HG02938 (cell line): ENCODE results near the gene FRK.

Source experiments
- ATAC-seq: cut with Tn5 transposase; IDR thresholded peaks from one replicate; pipeline ENCODE4 v1.9.1; 2021; ENCODE audit warnings: mild to moderate bottlenecking, moderate library complexity; ENCODE audit not compliant: unreplicated experiment

Gene FRK

DNA sequence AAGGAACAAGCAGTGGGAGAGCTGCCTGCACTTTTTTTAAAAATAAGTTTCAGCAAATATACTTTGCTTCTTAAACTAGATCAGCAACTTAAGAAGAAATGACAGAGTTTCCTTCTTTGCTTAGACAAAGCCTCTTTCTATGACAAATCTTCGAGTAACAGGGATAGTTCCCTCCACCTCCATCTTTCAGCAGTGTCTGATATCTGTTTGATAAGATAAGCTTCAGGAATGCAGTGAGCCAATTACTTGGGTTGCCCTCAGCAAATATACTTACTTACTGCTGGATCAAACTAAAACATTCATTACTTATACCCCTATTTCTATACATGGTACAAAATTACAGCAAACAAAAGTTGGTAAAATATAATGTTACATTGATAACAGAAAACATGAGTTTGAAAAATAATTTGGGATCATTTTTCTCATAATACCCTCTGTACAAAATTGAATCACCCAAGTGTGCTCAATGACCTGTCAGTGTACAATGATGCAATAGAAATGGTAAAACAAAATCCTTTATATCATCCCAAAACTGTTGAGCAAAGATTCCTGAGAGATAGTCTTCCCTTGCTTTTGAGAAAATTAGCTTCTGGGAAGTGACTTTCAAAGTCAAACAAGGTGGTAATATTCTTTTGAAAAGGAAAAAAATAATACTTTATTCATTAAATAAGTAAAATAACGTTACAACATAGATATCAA, 24.5 kb downstream of the FRK start:
- ATAC-seq, result no peak

DNA sequence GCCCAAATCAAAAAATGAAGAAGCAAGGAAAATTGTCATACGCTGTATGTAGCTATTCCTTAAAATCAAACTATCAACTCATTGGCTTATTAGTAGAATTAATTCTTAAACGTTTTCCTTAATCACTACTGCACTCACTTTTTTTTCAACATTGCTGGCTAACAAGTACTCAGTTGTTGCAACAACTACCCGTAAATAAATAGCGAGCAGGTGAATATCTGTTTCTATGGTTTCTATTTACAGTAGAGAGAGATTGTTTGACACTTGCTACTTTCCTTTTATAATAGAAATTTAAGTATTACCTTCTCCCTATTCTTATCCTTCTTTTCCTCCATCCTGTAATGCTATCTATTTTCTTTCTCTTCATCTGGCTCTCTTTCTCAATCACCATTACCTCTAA, 25.1 kb downstream of the FRK start:
- no peak for ATAC-seq

DNA sequence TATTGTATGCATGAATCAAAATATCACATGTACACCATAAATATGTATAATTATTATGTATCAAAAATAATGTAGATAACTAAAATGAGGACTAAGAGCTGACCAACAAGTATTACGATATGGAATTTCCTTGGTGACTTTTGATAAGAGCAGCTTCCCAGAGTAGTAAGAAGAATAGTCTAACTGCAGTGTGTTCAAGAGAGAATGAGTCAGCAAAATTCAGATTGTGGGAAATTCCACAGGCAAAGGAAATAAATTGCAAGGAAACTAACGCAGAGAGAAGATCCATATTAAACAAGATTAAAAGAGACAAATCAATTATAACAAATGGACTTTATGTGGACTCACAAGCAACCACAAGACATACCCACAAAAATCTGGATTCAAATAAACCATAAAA, 26.4 kb downstream of the FRK start:
- no peak for ATAC-seq

DNA sequence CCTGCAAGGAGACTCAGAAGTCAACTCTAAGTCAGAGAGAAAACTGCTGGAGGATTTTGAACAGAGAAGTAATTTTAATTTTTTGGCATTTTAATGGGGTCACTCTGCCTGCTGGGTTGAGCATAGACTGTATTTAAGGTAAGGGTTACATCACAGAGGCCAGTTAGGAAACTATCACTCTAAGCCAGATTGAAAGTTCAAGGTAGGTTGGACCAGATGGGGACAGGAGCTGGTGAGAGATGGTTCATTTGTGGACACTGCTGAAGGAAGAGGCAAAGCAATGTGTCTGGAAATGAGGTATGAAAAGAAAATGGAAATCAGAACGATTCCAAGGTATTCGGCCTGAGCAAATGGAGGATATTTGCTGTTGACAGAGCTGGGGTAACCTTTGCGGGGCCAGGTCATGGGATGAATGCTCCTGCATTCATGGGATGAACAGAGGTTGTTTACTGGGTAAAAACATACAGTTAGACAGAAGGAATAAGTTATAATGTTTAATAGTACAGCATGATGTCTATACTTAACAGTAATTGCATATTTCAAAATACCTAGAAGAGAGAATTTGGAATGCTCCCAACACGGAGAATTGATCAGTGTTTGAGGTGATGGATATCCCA, 26.9 kb downstream of the FRK start:
- ATAC-seq, result no peak

DNA sequence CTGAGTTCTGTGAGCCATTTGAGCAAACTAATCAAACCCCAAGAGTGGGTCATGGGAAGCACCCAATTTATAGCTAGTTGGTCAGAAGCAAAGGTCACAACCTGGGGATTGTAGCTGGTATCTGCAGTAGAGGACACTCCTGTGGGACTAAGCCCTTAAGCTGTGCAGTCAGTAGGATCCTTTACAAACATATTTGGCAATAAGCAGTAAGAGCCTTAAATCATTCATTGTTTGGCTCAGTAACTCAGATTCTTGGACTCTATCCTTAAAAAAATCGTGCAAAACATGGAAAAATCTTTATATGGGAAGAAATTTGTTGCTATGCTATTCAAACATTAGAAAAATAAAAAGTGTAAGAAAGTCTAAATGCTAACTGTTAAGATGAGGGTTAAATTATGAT, 29.9 kb downstream of the FRK start:
- ATAC-seq, result no peak

DNA sequence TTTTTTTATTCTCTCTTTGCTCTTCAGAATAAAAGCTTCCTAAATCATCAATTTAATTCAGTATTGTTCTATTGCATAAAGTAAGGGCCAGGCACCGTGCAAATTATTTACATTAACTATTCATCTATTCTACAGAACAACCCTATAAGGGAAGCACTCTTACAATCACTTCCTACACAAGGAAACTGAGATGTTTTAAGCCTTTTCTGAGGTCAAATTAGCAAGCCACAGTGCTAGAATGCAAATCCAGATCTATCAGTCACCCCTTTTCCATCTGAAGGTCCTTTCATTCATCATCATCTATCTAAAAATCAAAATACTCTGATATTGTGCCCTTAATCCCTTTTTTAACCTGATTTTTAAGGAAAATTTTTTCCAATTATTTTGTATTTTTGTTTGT, 31.2 kb downstream of the FRK start:
- ATAC-seq, result peak; percentile 80

GRCh38 chr6:116028233-116028632, 32.5 kb downstream of the FRK start:
- no peak for ATAC-seq

- ATAC-seq, result peak; percentile 50
Measured at GRCh38 chr6:116027801-116028200, 32.9 kb downstream of the FRK start.

GRCh38 chr6:116025405-116025804, 35.3 kb downstream of the FRK start:
- no peak for ATAC-seq

DNA sequence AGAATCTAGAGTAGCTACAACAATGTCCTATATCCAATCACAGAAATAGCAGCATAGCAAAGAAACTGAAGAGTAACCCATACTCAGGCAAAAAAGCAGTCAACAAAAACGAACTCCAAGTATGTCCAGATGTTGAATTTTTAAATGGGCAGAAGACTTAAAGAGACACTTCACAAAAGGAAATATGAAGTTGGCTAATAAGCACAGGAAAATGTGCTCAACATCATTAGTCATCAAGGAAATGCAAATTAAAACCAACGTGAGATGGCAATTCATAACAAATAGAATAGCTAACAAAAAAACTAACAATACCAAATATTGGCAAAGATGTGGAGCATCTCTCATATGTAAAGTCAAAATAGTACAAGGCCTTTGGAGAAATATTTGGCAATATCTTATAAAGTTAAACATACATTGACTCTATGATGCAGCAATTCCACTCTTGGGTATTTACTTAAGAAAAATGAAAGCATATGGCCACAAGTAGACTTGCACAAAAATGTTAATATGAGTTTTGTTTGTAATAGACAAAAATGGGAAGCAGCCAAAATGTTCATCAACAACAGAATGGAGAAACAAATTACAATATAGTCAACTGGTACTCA, 37.7 kb downstream of the FRK start:
- ATAC-seq, result no peak

- ATAC-seq, result no peak
Measured at GRCh38 chr6:116020738-116021137, 40.0 kb downstream of the FRK start.

DNA sequence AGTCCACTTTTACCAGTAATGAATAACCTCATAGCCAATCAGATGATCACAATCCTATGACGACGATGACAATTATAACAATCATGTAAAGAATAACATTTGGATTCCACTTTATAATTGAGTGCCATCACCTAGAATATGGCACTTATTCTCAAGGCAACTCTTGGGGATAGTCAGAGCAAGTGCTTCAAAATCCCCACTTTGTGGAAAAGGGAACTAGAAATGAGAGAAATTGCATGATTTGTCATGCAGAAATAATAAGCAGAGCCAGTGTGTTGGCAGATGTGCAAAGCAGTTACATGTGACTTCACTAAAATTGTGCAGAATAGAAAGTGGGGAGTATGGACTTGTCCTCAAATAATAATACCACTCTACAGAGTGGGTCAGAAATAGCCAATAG, 41.3 kb downstream of the FRK start:
- peak; percentile 63 for ATAC-seq

GRCh38 chr6:116018976-116019375, 41.7 kb downstream of the FRK start:
- ATAC-seq, result peak; percentile 2

DNA sequence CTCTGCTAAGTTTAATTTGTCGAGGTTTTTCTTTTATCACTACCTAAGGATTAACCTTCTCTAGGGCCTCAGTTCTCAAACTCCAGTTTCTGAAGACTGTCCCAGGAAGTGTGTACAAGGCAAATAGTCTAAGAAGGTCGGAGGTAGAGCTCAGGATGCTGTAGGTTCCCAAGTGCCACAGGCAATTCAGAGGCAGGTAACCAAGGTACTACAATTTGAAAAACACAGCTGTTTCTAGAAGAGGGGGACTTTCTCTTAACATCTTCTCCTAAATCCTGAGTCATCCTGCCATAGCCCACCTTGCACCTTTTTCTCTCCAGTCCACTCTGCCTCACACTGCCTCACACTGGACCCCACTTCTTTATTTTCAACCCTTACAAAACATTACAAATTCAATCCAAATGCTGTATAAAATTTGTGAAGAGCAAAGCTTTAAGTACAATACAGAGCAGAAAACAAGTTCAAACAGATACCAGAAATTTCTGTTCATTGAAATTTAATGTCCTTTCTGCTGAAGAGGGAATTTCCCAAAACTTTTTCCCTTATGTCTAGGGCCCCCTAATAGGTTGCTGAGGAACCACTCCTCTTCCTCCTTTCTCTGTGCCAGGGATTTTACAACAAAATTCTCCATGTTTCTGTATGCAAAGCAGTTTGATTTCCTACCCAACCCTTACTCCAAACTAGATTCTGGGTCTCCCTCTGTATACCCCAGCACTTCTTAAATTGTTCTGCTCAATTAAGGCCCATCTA, 43.0 kb downstream of the FRK start:
- no peak for ATAC-seq

- no peak for ATAC-seq
Measured at GRCh38 chr6:116016846-116017545, 43.7 kb downstream of the FRK start.

GRCh38 chr6:116015983-116016382, 44.7 kb downstream of the FRK start:
- ATAC-seq, result no peak

GRCh38 chr6:116015561-116015960, 45.1 kb downstream of the FRK start:
- ATAC-seq, result no peak

DNA sequence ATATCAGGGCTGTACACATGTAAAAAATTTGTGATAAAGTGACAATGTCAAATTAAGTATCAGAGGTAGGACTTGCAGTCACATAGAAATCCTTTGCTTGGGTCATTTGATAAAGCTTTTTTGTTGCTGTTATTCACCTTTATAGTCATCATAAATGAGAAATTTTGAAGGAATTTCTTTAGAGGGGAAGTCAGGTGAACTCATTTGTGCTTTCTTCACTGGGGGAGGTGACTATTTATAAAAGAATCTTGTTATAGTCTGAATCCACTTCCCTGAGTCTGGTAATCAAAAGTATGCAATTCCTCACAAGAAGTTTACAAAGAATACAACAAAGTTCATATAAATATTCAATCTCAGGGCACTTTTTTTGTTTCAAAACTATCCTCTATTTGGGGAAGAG, 47.7 kb downstream of the FRK start:
- no peak for ATAC-seq

DNA sequence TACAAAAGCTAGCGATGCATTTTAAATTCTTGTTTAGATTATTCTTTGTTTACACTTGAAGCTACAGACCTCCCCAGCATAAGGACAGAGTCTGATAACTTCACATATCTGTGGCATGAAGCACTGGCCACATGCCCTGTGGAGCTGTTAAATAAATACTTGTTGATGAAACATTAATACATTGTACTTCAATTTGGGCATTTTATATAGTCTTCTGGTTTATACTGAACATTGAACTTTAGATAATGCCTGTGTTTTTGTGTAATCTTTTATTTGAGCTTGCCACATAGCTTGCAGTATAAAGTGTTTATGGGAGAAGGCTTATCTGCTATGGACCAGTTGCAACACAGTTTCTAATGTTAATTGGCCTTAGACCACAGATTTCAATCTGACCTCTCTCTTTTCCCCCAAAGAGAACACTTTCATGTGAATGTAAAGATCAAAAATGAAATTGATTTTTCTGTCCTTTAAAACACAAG, 48.2 kb downstream of the FRK start:
- no peak for ATAC-seq

DNA sequence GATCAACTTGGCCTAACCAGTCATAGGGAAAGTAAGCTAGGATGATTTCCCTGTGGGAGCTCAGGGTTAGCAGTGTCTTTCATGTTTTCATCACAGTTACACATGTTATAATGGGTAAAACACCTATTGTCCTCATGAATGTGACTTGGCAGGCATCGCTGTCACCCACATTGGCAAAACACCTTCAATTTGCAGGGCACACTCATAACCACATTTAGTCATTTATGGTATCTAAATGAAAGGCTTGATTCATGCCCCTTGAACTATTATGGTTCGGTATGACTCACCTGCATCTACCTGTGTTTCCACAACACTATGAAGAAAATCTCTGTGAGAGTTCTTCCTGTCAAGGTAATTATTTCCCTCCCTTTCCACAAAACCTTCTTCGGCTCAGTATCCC, 49.2 kb downstream of the FRK start:
- ATAC-seq, result peak; percentile 58

- ATAC-seq, result peak; percentile 34
Measured at GRCh38 chr6:116010790-116011401, 49.8 kb downstream of the FRK start.
